Myocyte (in vitro differentiated cells): Measurements from ENCODE around the gene MAL. TPM values are rescaled to one million over a fixed set of nuclear protein-coding genes. Genes with fewer than 3 reads are reported as not detected.

Source experiments
- DNase-seq: peaks from one replicate; pipeline ENCODE4 v3.0.0-alpha.2; 2012; ENCODE audit warnings: low read depth
- total RNA-seq: library from RNA; depleted of rRNA; stranded (reverse); fragments of >200 nt; gene quantifications from 2 replicates; pipeline ENCODE4 v1.2.3, GENCODE V29; 2014

MAL gene
- total RNA-seq, 1 donor from 2014 or later: 2.2 TPM

- DNase-seq: no peak
Measured at GRCh38 chr2:95015261-95015912, 10.1 kb upstream of the MAL start.

- no peak for DNase-seq
Measured at GRCh38 chr2:95016616-95017015, 8.9 kb upstream of the MAL start.

GRCh38 chr2:95017071-95017501 is 8.4 kb upstream of the MAL start:
- DNase-seq: peak; percentile 77

GRCh38 chr2:95017836-95018235 is 7.7 kb upstream of the MAL start:
- DNase-seq: no peak

- DNase-seq: no peak
Measured at GRCh38 chr2:95018301-95018700, 7.2 kb upstream of the MAL start.

GRCh38 chr2:95018861-95019550 is 6.5 kb upstream of the MAL start:
- DNase-seq: no peak

- no peak for DNase-seq
Measured at GRCh38 chr2:95019572-95019971, 5.9 kb upstream of the MAL start.

- no peak for DNase-seq
Measured at GRCh38 chr2:95020275-95021022, 5.1 kb upstream of the MAL start.

- no peak for DNase-seq
Measured at GRCh38 chr2:95021023-95021416, 4.5 kb upstream of the MAL start.

GRCh38 chr2:95021847-95022246 is 3.7 kb upstream of the MAL start:
- DNase-seq: no peak

GRCh38 chr2:95022309-95023221 is 2.9 kb upstream of the MAL start:
- peak; percentile 83 for DNase-seq

GRCh38 chr2:95023222-95023597 is 2.3 kb upstream of the MAL start:
- DNase-seq: no peak

GRCh38 chr2:95024371-95024770 is 1.1 kb upstream of the MAL start:
- DNase-seq: no peak

- DNase-seq: no peak
Measured at GRCh38 chr2:95024960-95025405, 525 bp upstream of the MAL start.

- no peak for DNase-seq
Measured at GRCh38 chr2:95026471-95027368, 1.2 kb downstream of the MAL start.

GRCh38 chr2:95027369-95027720 is 1.8 kb downstream of the MAL start:
- DNase-seq: no peak

GRCh38 chr2:95029898-95030341 is 4.4 kb downstream of the MAL start:
- peak; percentile 60 for DNase-seq

GRCh38 chr2:95030496-95030895 is 5.0 kb downstream of the MAL start:
- DNase-seq: peak; percentile 55

GRCh38 chr2:95031076-95031725 is 5.7 kb downstream of the MAL start:
- DNase-seq: no peak

GRCh38 chr2:95031726-95032116 is 6.2 kb downstream of the MAL start:
- no peak for DNase-seq
